VCaP (cell line): Measurements from ENCODE around the gene HSPA12A.

Source experiments
- H3K27ac ChIP-seq: fragments of 450-650 bp; 2 replicates; pipeline ENCODE4 v1.5.1; 2017
- CTCF ChIP-seq: fragments of 450-650 bp; conservative IDR thresholded peaks from 2 replicates; pipeline ENCODE4 v1.5.1; 2017; ENCODE audit warnings: mild to moderate bottlenecking, moderate library complexity

Gene HSPA12A

GRCh38 chr10:116710076-116710475 is 32.3 kb downstream of the HSPA12A start:
- H3K27ac ChIP-seq, result no peak overlapping the region
- TF ChIP-seq CTCF, result no peak

GRCh38 chr10:116708877-116709276 is 33.5 kb downstream of the HSPA12A start:
- no peak for TF ChIP-seq CTCF
- no peak overlapping the region for H3K27ac ChIP-seq

GRCh38 chr10:116708391-116708821 is 34.0 kb downstream of the HSPA12A start:
- no peak overlapping the region for H3K27ac ChIP-seq
- TF ChIP-seq CTCF, result no peak

- no peak for TF ChIP-seq CTCF
- H3K27ac ChIP-seq, result no peak overlapping the region
Observed at GRCh38 chr10:116707981-116708380, 34.4 kb downstream of the HSPA12A start.

- H3K27ac ChIP-seq, result no peak overlapping the region
- TF ChIP-seq CTCF, result no peak
Observed at GRCh38 chr10:116706281-116706680, 36.1 kb downstream of the HSPA12A start.

- H3K27ac ChIP-seq, result no peak overlapping the region
- TF ChIP-seq CTCF, result no peak
Observed at GRCh38 chr10:116705498-116705897, 36.9 kb downstream of the HSPA12A start.

- H3K27ac ChIP-seq, result no peak overlapping the region
- no peak for TF ChIP-seq CTCF
Observed at GRCh38 chr10:116704926-116705325, 37.4 kb downstream of the HSPA12A start.

- no peak overlapping the region for H3K27ac ChIP-seq
- TF ChIP-seq CTCF, result no peak
Observed at GRCh38 chr10:116702165-116702564, 40.2 kb downstream of the HSPA12A start.
